Calu3 (cell line): ENCODE results near the gene RILP. TPM values are rescaled to one million over a fixed set of nuclear protein-coding genes. Genes with fewer than 3 reads are reported as not detected.
"Not testable (repeated sequence)": the region's sequence is repeated elsewhere in the genome, so short reads cannot be mapped to it uniquely, and the experiment has no call there.

ENCODE experiments used
- BruUV-seq: library from RNA; stranded (reverse); fragments of 400-500 nt; replicated peaks from 2 replicates; lab custom pipeline; 2021; lab: Mats Ljungman, UMichigan
- CTCF ChIA-PET: fragments of 300-600 bp; sonication (Branson Sonifier 250); formaldehyde crosslinking; loops from one replicate; lab custom pipeline; 2022; ENCODE audit warnings: antibody characterized with exemption; lab: Charles Lee
- DNase-seq: peaks from one replicate; pipeline ENCODE4 v3.0.0; 2022
- H3K27ac Mint-ChIP-seq: one replicate; pipeline ENCODE4 v1.8.0; 2022; ENCODE audit warnings: mixed read lengths; ENCODE audit not compliant: unreplicated experiment
- H3K27me3 Mint-ChIP-seq: one replicate; pipeline ENCODE4 v1.8.0; 2022; ENCODE audit warnings: mixed read lengths; ENCODE audit not compliant: unreplicated experiment
- H3K36me3 Mint-ChIP-seq: one replicate; pipeline ENCODE4 v1.8.0; 2022; ENCODE audit warnings: mild to moderate bottlenecking, moderate library complexity, mixed read lengths; ENCODE audit not compliant: insufficient read depth, unreplicated experiment
- H3K4me1 Mint-ChIP-seq: one replicate; pipeline ENCODE4 v1.8.0; 2022; ENCODE audit warnings: mild to moderate bottlenecking, low read depth, mixed read lengths; ENCODE audit not compliant: unreplicated experiment
- H3K4me3 Mint-ChIP-seq: one replicate; pipeline ENCODE4 v1.8.0; 2022; ENCODE audit warnings: mild to moderate bottlenecking, low read depth, moderate library complexity, mixed read lengths; ENCODE audit not compliant: unreplicated experiment
- H3K9me3 Mint-ChIP-seq: one replicate; pipeline ENCODE4 v1.8.0; 2022; ENCODE audit warnings: low read depth, mixed read lengths; ENCODE audit not compliant: unreplicated experiment
- CTCF ChIP-seq: fragments of 200-600 bp; IDR thresholded peaks from one replicate; pipeline ENCODE4 v1.8.0; 2022; ENCODE audit warnings: antibody characterized with exemption; ENCODE audit not compliant: unreplicated experiment
- intact Hi-C: fragments of 100-400 bp; cut with micrococcal nuclease; formaldehyde crosslinking; loops from one replicate; pipeline ENCODE4 v1.10.0; 2022; ENCODE audit not compliant: unreplicated experiment
- total RNA-seq: library from RNA; stranded (reverse); gene quantifications from 2 replicates; pipeline ENCODE4 v1.2.3, GENCODE V29; 2022

Gene RILP
- total RNA-seq, 1 experiment from 2014 or later, result 1.8 TPM

- no TSS peak for BruUV-seq
- H3K36me3 Mint-ChIP-seq, result no peaks in the 10 kb centered on the region
- H3K4me1 Mint-ChIP-seq, result no peaks in the 10 kb centered on the region
- no peak for TF ChIP-seq CTCF
- CTCF ChIA-PET, result no interaction called here
- H3K9me3 Mint-ChIP-seq, result no peaks in the 10 kb centered on the region
- DNase-seq, result no peak
- H3K27me3 Mint-ChIP-seq, result no peaks in the 10 kb centered on the region
- intact Hi-C loops, result no loop called here
- H3K4me3 Mint-ChIP-seq, result no peak overlapping the region
- H3K27ac Mint-ChIP-seq, result no peak overlapping the region
These were observed 41.0 kb upstream of the RILP start for GRCh38 chr17:1690544-1691221.

- H3K4me3 Mint-ChIP-seq, BruUV-seq, DNase-seq, H3K9me3 Mint-ChIP-seq, intact Hi-C loops, H3K27ac Mint-ChIP-seq, H3K27me3 Mint-ChIP-seq: not testable (repeated sequence)
- CTCF ChIA-PET, result interaction anchor here (0.7 kb wide), 1 partner anchor 664 kb away, joined by 5 read pairs; no protein-coding TSS in a partner anchor
- Mint-ChIP-seq H3K4me1 (peaks cover 14% of the 10 kb centered on the region), H3K36me3 (peaks cover 19% of the 10 kb centered on the region)
These were observed 38.7 kb upstream of the RILP start for GRCh38 chr17:1688405-1688804.

- CTCF ChIA-PET, result no interaction called here
- peak; percentile 18 for DNase-seq
- Mint-ChIP-seq H3K27ac (no peak overlapping the region), H3K27me3 (no peaks in the 10 kb centered on the region), H3K4me3 (no peak overlapping the region), H3K36me3 (peaks cover 19% of the 10 kb centered on the region), H3K4me1 (peaks cover 19% of the 10 kb centered on the region), H3K9me3 (no peaks in the 10 kb centered on the region)
- TF ChIP-seq CTCF, result no peak
- intact Hi-C loops, result no loop called here
- BruUV-seq, result no TSS peak
These were observed 36.4 kb upstream of the RILP start for GRCh38 chr17:1686086-1686485.

- Mint-ChIP-seq H3K27ac (peak within 1 kb of the TSS; percentile 87), H3K27me3 (no peaks in the 10 kb centered on the region), H3K9me3 (no peaks in the 10 kb centered on the region), H3K4me1 (peaks cover 19% of the 10 kb centered on the region), H3K36me3 (peaks cover 30% of the 10 kb centered on the region), H3K4me3 (peak within 1 kb of the TSS; percentile 92)
- intact Hi-C loops, result no loop called here
- DNase-seq, result peak; percentile 94
- BruUV-seq, result TSS peak; percentile 41
- TF ChIP-seq CTCF, result no peak
- CTCF ChIA-PET, result interaction anchor here (0.6 to 1.4 kb wide), 2 partner anchors 15 to 178 kb away, joined by 3 to 12 read pairs; no protein-coding TSS in a partner anchor
These were observed 34.9 kb upstream of the RILP start, which contains the start of gene PRPF8 for GRCh38 chr17:1684378-1685189. Gene PRPF8 (minus strand): TSS chr17:1684867. CDS start chr17:1684571, 296 bp downstream.
